K562 (cell line): ENCODE measurements around the gene MSH2. TPM values are rescaled to one million over a fixed set of nuclear protein-coding genes. Genes with fewer than 3 reads are reported as not detected.

Experiments
- ATAC-seq: fragments of 200-7000 bp; cut with Tn5 transposase; 3 replicates; pipeline ENCODE4 v1.9.1; 2020; ENCODE audit warnings: moderate library complexity
- BruUV-seq: library from RNA; stranded (reverse); fragments of 400-500 nt; replicated peaks from 2 replicates; lab custom pipeline; 2021; lab: Mats Ljungman, UMichigan
- CTCF ChIA-PET: fragments of 300-600 bp; formaldehyde crosslinking; extraction: SDS; loops from one replicate; lab custom pipeline; 2021; ENCODE audit warnings: low intra/inter-chr PET ratio; lab: Yijun Ruan, JAX
- POLR2A ChIA-PET: fragments of 300-600, 350-650 bp; sonication (Branson Sonifier 250); formaldehyde crosslinking; extraction: SDS; loops from one replicate; lab custom pipeline; 2021; ENCODE audit warnings: antibody characterized with exemption, inconsistent platforms; lab: Yijun Ruan, JAX
- DNase-seq, 4 experiments: peaks; one replicate each; pipeline versions ENCODE4 v3.0.0 to v3.0.0-alpha.2; 2011 to 2018; ENCODE audit warnings: low spot score in 3 of 4, mixed read lengths in 3 of 4; ENCODE audit errors: extremely low read depth in 1 of 4
- FAIRE-seq: peaks from 2 replicates; lab custom pipeline; 2011; peaks lifted over from hg19 to GRCh38; lab: Jason Lieb, UNC
- H2AFZ ChIP-seq: 2 replicates; pipeline ENCODE4 v1.6.0; 2011; ENCODE audit warnings: low read depth, low read length, control low read depth, inconsistent platforms
- H3K27ac ChIP-seq: fragments of 200-600 bp; 3 replicates; pipeline ENCODE4 v1.8.0; 2011; ENCODE audit warnings: low read depth, mild to moderate bottlenecking, control low read depth, inconsistent platforms, low read length, moderate library complexity, mixed read lengths; ENCODE audit errors: extremely low read depth
- H3K27me3 ChIP-seq, 2 experiments: fragments of 300-600 bp in 1 of 2; 2 replicates in 1 of 2; 3 replicates in 1 of 2; pipeline versions ENCODE4 v1.6.0 to v1.8.0; 2011; ENCODE audit warnings: inconsistent platforms in 2 of 2, low read length in 2 of 2, mild to moderate bottlenecking in 1 of 2, mixed read lengths in 1 of 2, moderate library complexity in 1 of 2; ENCODE audit not compliant: control insufficient read depth in 2 of 2, insufficient read depth in 2 of 2
- H3K36me3 ChIP-seq: fragments of 300-600 bp; 3 replicates; pipeline ENCODE4 v1.8.0; 2011; ENCODE audit warnings: mild to moderate bottlenecking, low read length, inconsistent platforms; ENCODE audit not compliant: control insufficient read depth, insufficient read depth
- H3K4me1 ChIP-seq, 2 experiments: fragments of 200-600 bp in 1 of 2; replicated peaks in 1 of 2; 2 replicates in 1 of 2; 3 replicates in 1 of 2; pipeline versions ENCODE4 v1.5.1 to v1.8.0; 2011; ENCODE audit warnings: inconsistent platforms in 2 of 2, low read length in 2 of 2, mild to moderate bottlenecking in 1 of 2, mixed read lengths in 1 of 2, moderate library complexity in 1 of 2; ENCODE audit not compliant: control insufficient read depth in 2 of 2, insufficient read depth in 2 of 2
- H3K4me2 ChIP-seq: 2 replicates; pipeline ENCODE4 v1.6.1; 2011; ENCODE audit warnings: low read length, control low read depth, inconsistent platforms, mixed read lengths; ENCODE audit not compliant: insufficient read depth
- H3K4me3 ChIP-seq: fragments of 200-600 bp; sonication (generic), shearing (Covaris generic); 2 replicates; pipeline ENCODE4 v1.5.1; 2016; ENCODE audit warnings: control low read depth, inconsistent platforms
- H3K79me2 ChIP-seq: fragments of 200-600 bp; 3 replicates; pipeline ENCODE4 v1.8.0; 2011; ENCODE audit warnings: low read length, inconsistent platforms; ENCODE audit not compliant: control insufficient read depth, insufficient read depth
- H3K9ac ChIP-seq, 2 experiments: 2 replicates each; pipeline versions ENCODE4 v1.6.0 to v1.6.1; 2011; ENCODE audit warnings: low read depth in 2 of 2, low read length in 2 of 2, control low read depth in 1 of 2, inconsistent platforms in 1 of 2, mild to moderate bottlenecking in 1 of 2, mixed read lengths in 1 of 2; ENCODE audit not compliant: insufficient read depth in 1 of 2
- H3K9me1 ChIP-seq: one replicate; pipeline ENCODE4 v1.6.0; 2011; ENCODE audit warnings: inconsistent platforms, mild to moderate bottlenecking, low read length, moderate library complexity; ENCODE audit not compliant: control insufficient read depth, insufficient read depth
- H3K9me3 ChIP-seq: replicated peaks from 2 replicates; pipeline ENCODE4 v1.5.1; 2011; ENCODE audit warnings: low read depth, low read length, inconsistent platforms; ENCODE audit not compliant: control insufficient read depth, insufficient read depth
- H4K20me1 ChIP-seq: replicated peaks from 2 replicates; pipeline ENCODE4 v1.6.1; 2011; ENCODE audit warnings: low read length, inconsistent platforms, mixed read lengths; ENCODE audit not compliant: control insufficient read depth, insufficient read depth
- BDP1 ChIP-seq: IDR thresholded peaks from 3 replicates; pipeline ENCODE4 v1.6.1; 2011; ENCODE audit not compliant: insufficient read length, insufficient read depth
- E2F1 ChIP-seq: sonication (generic); formaldehyde crosslinking; IDR thresholded peaks from 2 replicates; pipeline ENCODE4 v1.8.1; 2023; ENCODE audit warnings: mild to moderate bottlenecking, missing genetic modification reagents, moderate library complexity
- HNRNPH1 ChIP-seq: fragments of 200-400 bp; formaldehyde crosslinking; optimal IDR thresholded peaks from 2 replicates; pipeline ENCODE3; 2017; ENCODE audit warnings: low read depth, mild to moderate bottlenecking, low read length, moderate library complexity
- RHOXF2B ChIP-seq: fragments of 250-450 bp; sonication (Bioruptor Pico); conservative IDR thresholded peaks from 2 replicates; pipeline ENCODE4 v1.5.1; 2021
- SAP30 ChIP-seq: fragments of 200-600 bp; sonication (generic); IDR thresholded peaks from 2 replicates; pipeline ENCODE4 v1.6.1; 2012; ENCODE audit warnings: borderline replicate concordance, low read depth, mild to moderate bottlenecking, moderate library complexity, low read length, control low read depth, inconsistent platforms; ENCODE audit not compliant: insufficient read depth, poor library complexity, severe bottlenecking
- TEAD1 ChIP-seq, 2 experiments: fragments of 450-650 bp in 1 of 2; sonication (generic) in 1 of 2; formaldehyde crosslinking; IDR thresholded peaks; 2 replicates each; pipeline versions ENCODE4 v1.4.0 to v1.8.0; 2020 to 2022; ENCODE audit warnings: mild to moderate bottlenecking in 2 of 2, missing genetic modification reagents in 1 of 2
- ZBTB1 ChIP-seq: sonication (generic); formaldehyde crosslinking; IDR thresholded peaks from 2 replicates; pipeline ENCODE4 v1.8.1; 2023; ENCODE audit warnings: missing genetic modification reagents, low read depth, mild to moderate bottlenecking, borderline replicate concordance
- ZBTB7A ChIP-seq: IDR thresholded peaks from 2 replicates; pipeline ENCODE4 v1.6.1; 2011; ENCODE audit warnings: low read depth, mild to moderate bottlenecking, low read length, moderate library complexity, borderline replicate concordance; ENCODE audit not compliant: control insufficient read depth
- ZFPM2 ChIP-seq: fragments of 250-450 bp; sonication (Bioruptor Pico); IDR thresholded peaks from 2 replicates; pipeline ENCODE4 v1.5.1; 2022; ENCODE audit warnings: mild to moderate bottlenecking
- ZNF121 ChIP-seq: sonication (generic); formaldehyde crosslinking; conservative IDR thresholded peaks from 2 replicates; pipeline ENCODE4 v1.8.0; 2022; ENCODE audit warnings: missing genetic modification reagents
- ZNF41 ChIP-seq: fragments of 250-450 bp; sonication (Bioruptor Pico); conservative IDR thresholded peaks from 2 replicates; pipeline ENCODE4 v1.4.0; 2020; ENCODE audit warnings: mild to moderate bottlenecking
- WGBS: fragments of 100-300 bp; shearing (Covaris generic); methylation state at CpG from one replicate; pipeline ENCODE4 v1.1.6; 2016; ENCODE audit warnings: low coverage, mixed read lengths; ENCODE audit not compliant: insufficient coverage; ENCODE audit errors: missing lambda C conversion rate; 5-methylcytosine and 5-hydroxymethylcytosine counted together
- in situ Hi-C: fragments of 300-500 bp; cut with MboI; formaldehyde crosslinking; loops from 4 replicates; pipeline ENCODE4 v1.15.0; 2018; ENCODE audit warnings: inconsistent platforms, mixed read lengths
- intact Hi-C: fragments of 100-400 bp; cut with micrococcal nuclease; formaldehyde crosslinking; loops from 2 replicates; pipeline ENCODE4 v1.14.2; 2022
- polyA plus RNA-seq, 8 experiments: library from polyadenylated mRNA; depleted of rRNA in 4 of 8; stranded (reverse) in 5 of 8; unstranded in 3 of 8; fragments of >200 nt; fragmentation: Nextera tagmentation in 2 of 8; fragmentation: Illumina TruSeq in 1 of 8; extraction: Ambion mirVana in 2 of 8; extraction: Trizol in 1 of 8; gene quantifications; 2 replicates each; pipeline versions ENCODE4 v1.2.1 to v1.2.3, GENCODE V29; 2011 to 2014; ENCODE audit warnings: inconsistent platforms in 1 of 8, missing spikeins in 1 of 8
- total RNA-seq, 7 experiments: library from RNA; depleted of rRNA in 6 of 7; stranded (reverse); fragments of >200 nt in 6 of 7; fragmentation: Illumina TruSeq in 2 of 7; extraction: Trizol in 2 of 7; gene quantifications; 2 replicates each; pipeline versions ENCODE4 v1.2.1 to v1.2.3, GENCODE V29; 2011 to 2021; ENCODE audit warnings: low replicate concordance in 1 of 7
- TF ChIP-seq, protein P1 (sequence below), 2 experiments: fragments of 450-650 bp; IDR thresholded peaks; 2 replicates each; pipeline ENCODE4 v1.6.1; 2018; ENCODE audit warnings: mild to moderate bottlenecking in 2 of 2, low read depth in 1 of 2; ENCODE audit not compliant: partially characterized antibody in 2 of 2
- TF ChIP-seq, protein P2 (sequence below): fragments of 450-650 bp; IDR thresholded peaks from 2 replicates; pipeline ENCODE4 v1.6.1; 2018; ENCODE audit warnings: mild to moderate bottlenecking, low read depth; ENCODE audit not compliant: partially characterized antibody
- TF ChIP-seq, protein P3 (sequence below): fragments of 250-450 bp; sonication (Bioruptor Pico); IDR thresholded peaks from 2 replicates; pipeline ENCODE4 v1.5.0; 2021

Gene MSH2
- total and polyA plus RNA-seq, 9 of the 15 experiments (the other 6 are each of a cell fraction or from before 2014, with no cell fraction given), result 51.8 to 139 (median 113) TPM

DNA sequence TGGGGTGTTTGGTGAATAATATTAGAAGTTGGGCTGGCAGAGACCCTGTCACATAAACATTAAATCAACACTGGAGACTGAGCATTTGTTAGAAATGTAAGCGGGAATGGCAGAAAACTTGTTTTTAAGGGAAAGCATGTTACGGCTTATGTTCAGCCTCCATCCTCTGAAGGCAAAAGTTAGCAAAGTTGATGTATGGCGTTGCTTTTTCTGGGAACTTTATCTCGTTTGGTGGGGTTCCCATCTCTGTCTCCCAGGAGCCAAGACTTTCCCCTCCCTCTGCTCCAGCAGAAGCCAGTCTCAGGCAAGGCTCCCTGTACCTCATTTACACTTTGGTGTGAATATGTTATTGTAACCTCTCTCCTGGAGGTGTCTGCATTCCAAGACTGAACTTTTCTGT, 105.1 kb downstream of the MSH2 start:
- in situ Hi-C loops (no loop called here), intact Hi-C loops (no loop called here)
- no peaks in the 10 kb centered on the region for H3K9me3 ChIP-seq
- H3K4me3 ChIP-seq, result no peak overlapping the region
- H3K4me1 ChIP-seq, result peaks cover 0 to 4% of the 10 kb centered on the region in 2 experiments; a peak in 2 of 5 replicates
- H3K27me3 ChIP-seq, result peaks cover 12 to 37% of the 10 kb centered on the region in 2 experiments; a peak in 4 of 5 replicates
- ChIA-PET CTCF (no interaction called here), POLR2A (interaction anchor here (0.8 kb wide), 1 partner anchor 21 kb away, joined by 4 read pairs; no protein-coding TSS in a partner anchor)
- FAIRE-seq (no peak), DNase-seq (no peak), ATAC-seq (no peak)
- H3K9ac ChIP-seq, result no peak overlapping the region
- no peaks in the 10 kb centered on the region for H3K36me3 ChIP-seq
- H3K9me1 ChIP-seq, result no peaks in the 10 kb centered on the region
- no peak overlapping the region for H2AFZ ChIP-seq
- 5% methylated on average over 4 of the region's 4 CpGs for WGBS
- H3K79me2 ChIP-seq, result no peaks in the 10 kb centered on the region
- H3K4me2 ChIP-seq, result no peak overlapping the region
- no peak overlapping the region for H3K27ac ChIP-seq
- no peaks in the 10 kb centered on the region for H4K20me1 ChIP-seq
- no TSS peak for BruUV-seq
- TF ChIP-seq, protein P1, sequence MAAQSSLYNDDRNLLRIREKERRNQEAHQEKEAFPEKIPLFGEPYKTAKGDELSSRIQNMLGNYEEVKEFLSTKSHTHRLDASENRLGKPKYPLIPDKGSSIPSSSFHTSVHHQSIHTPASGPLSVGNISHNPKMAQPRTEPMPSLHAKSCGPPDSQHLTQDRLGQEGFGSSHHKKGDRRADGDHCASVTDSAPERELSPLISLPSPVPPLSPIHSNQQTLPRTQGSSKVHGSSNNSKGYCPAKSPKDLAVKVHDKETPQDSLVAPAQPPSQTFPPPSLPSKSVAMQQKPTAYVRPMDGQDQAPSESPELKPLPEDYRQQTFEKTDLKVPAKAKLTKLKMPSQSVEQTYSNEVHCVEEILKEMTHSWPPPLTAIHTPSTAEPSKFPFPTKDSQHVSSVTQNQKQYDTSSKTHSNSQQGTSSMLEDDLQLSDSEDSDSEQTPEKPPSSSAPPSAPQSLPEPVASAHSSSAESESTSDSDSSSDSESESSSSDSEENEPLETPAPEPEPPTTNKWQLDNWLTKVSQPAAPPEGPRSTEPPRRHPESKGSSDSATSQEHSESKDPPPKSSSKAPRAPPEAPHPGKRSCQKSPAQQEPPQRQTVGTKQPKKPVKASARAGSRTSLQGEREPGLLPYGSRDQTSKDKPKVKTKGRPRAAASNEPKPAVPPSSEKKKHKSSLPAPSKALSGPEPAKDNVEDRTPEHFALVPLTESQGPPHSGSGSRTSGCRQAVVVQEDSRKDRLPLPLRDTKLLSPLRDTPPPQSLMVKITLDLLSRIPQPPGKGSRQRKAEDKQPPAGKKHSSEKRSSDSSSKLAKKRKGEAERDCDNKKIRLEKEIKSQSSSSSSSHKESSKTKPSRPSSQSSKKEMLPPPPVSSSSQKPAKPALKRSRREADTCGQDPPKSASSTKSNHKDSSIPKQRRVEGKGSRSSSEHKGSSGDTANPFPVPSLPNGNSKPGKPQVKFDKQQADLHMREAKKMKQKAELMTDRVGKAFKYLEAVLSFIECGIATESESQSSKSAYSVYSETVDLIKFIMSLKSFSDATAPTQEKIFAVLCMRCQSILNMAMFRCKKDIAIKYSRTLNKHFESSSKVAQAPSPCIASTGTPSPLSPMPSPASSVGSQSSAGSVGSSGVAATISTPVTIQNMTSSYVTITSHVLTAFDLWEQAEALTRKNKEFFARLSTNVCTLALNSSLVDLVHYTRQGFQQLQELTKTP (IDR thresholded peaks at IDR 0.05; ENCODE audit: low read depth in 1 of 2, partially characterized antibody in 2 of 2), result no peak
- no peak for TF ChIP-seq ZBTB7A
- TF ChIP-seq ZFPM2 (CRISPR knock-in tag), result no peak
- TF ChIP-seq ZNF41 (CRISPR knock-in tag), result no peak
- TF ChIP-seq HNRNPH1, result no peak
- TF ChIP-seq, protein P2, sequence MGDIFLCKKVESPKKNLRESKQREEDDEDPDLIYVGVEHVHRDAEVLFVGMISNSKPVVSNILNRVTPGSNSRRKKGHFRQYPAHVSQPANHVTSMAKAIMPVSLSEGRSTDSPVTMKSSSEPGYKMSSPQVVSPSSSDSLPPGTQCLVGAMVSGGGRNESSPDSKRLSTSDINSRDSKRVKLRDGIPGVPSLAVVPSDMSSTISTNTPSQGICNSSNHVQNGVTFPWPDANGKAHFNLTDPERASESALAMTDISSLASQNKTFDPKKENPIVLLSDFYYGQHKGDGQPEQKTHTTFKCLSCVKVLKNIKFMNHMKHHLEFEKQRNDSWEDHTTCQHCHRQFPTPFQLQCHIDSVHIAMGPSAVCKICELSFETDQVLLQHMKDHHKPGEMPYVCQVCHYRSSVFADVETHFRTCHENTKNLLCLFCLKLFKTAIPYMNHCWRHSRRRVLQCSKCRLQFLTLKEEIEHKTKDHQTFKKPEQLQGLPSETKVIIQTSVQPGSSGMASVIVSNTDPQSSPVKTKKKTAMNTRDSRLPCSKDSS, result no peak
- TF ChIP-seq ZNF121 (CRISPR knock-in tag), result no peak
- TF ChIP-seq E2F1, result no peak
- no peak for TF ChIP-seq RHOXF2B
- no peak for TF ChIP-seq BDP1
- TF ChIP-seq, protein P3, sequence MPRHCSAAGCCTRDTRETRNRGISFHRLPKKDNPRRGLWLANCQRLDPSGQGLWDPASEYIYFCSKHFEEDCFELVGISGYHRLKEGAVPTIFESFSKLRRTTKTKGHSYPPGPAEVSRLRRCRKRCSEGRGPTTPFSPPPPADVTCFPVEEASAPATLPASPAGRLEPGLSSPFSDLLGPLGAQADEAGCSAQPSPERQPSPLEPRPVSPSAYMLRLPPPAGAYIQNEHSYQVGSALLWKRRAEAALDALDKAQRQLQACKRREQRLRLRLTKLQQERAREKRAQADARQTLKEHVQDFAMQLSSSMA (CRISPR knock-in tag), result no peak
- TF ChIP-seq SAP30, result no peak
- no peak for TF ChIP-seq TEAD1 (CRISPR knock-in tag; IDR thresholded peaks at IDR 0.05)
- TF ChIP-seq ZBTB1 (CRISPR knock-in tag), result no peak
